ENCODE measurements around the gene BTC. TPM values are rescaled to one million over a fixed set of nuclear protein-coding genes. Genes with fewer than 3 reads are reported as not detected.

Gene BTC
- total and polyA plus RNA-seq, 2 donors (not counting 1 experiment from before 2014, with no cell fraction given) = not detected

- Mint-ChIP-seq H3K4me1 (no peaks in the 10 kb centered on the region), H3K27ac (no peak overlapping the region), H3K9me3 (ENCODE audit: insufficient read depth) (no peaks in the 10 kb centered on the region), H3K4me3 (no peak overlapping the region), H3K27me3 (peaks cover 24% of the 10 kb centered on the region)
- ChIA-PET POLR2A (no interaction called here), CTCF (no interaction called here)
- intact Hi-C loops (cut with micrococcal nuclease) = no loop called here
- Histone ChIP-seq H3K36me3 (replicated peaks in 1 of 2; ENCODE audit: control extremely low read depth in 1 of 2, control insufficient read depth in 1 of 2, extremely low read depth in 1 of 2, insufficient read depth in 2 of 2, low read length in 1 of 2) (no peaks in the 10 kb centered on the region), H3K4me1 (ENCODE audit: control insufficient read depth in 2 of 2, insufficient read depth in 2 of 2, low read length in 2 of 2) (no peaks in the 10 kb centered on the region), H3K79me2 (ENCODE audit: control insufficient read depth, insufficient read depth, low read length) (no peaks in the 10 kb centered on the region), H3K9ac (ENCODE audit: low read length) (no peak overlapping the region), H3K4me2 (replicated peaks; ENCODE audit: low read depth, low read length, poor library complexity, severe bottlenecking) (no peak overlapping the region), H4K20me1 (ENCODE audit: control insufficient read depth, insufficient read depth, low read length, poor library complexity, severe bottlenecking) (no peaks in the 10 kb centered on the region), H3K27me3 (replicated peaks in 1 of 4; ENCODE audit: control extremely low read depth in 1 of 4, control insufficient read depth in 3 of 4, insufficient read depth in 4 of 4, low read length in 3 of 4) (peaks cover 0 to 3% (median 0%) of the 10 kb centered on the region in 4 experiments), H3K9me3 (ENCODE audit: control extremely low read depth in 1 of 3, control insufficient read depth in 2 of 3, insufficient read depth in 1 of 3, low read length in 2 of 3) (no peaks in the 10 kb centered on the region), H3K27ac (ENCODE audit: low read length in 2 of 2) (no peak overlapping the region), H2AFZ (ENCODE audit: insufficient read depth, low read depth, low read length, poor library complexity, severe bottlenecking) (no peak overlapping the region), H3K4me3 (ENCODE audit: control extremely low read depth in 1 of 5, extremely low read depth in 1 of 5, insufficient read depth in 1 of 5, low read depth in 2 of 5, low read length in 4 of 5) (no peak overlapping the region)
- 50% methylated on average over 1 of the region's 1 CpG for WGBS (ENCODE audit: insufficient coverage)
- DNase-seq (no peak), ATAC-seq (ENCODE audit: low read depth) (no peak)
- TF ChIP-seq CTCF (IDR thresholded peaks at IDR 0.05) = no peak
- TF ChIP-seq EZH2 (IDR thresholded peaks at IDR 0.05; ENCODE audit: borderline replicate concordance, insufficient read depth, low read depth, low read length, poor library complexity, severe bottlenecking) = no peak
These were observed 28.9 kb upstream of the BTC start for GRCh38 chr4:74823194-74823593.

GRCh38 chr4:74822603-74823002 lies 28.3 kb upstream of the BTC start:
- no peaks in the 10 kb centered on the region for H3K4me1 Mint-ChIP-seq
- H3K79me2 ChIP-seq (ENCODE audit: control insufficient read depth, insufficient read depth, low read length) = no peaks in the 10 kb centered on the region
- no peak overlapping the region for H3K4me3 ChIP-seq (ENCODE audit: control extremely low read depth in 1 of 5, extremely low read depth in 1 of 5, insufficient read depth in 1 of 5, low read depth in 2 of 5, low read length in 4 of 5)
- no peaks in the 10 kb centered on the region for H3K9me3 Mint-ChIP-seq (ENCODE audit: insufficient read depth)
- no CpG with 5 or more reads among the region's 2 CpGs for WGBS (ENCODE audit: insufficient coverage)
- no peaks in the 10 kb centered on the region for H3K36me3 ChIP-seq (replicated peaks in 1 of 2; ENCODE audit: control extremely low read depth in 1 of 2, control insufficient read depth in 1 of 2, extremely low read depth in 1 of 2, insufficient read depth in 2 of 2, low read length in 1 of 2)
- DNase-seq = no peak
- no peaks in the 10 kb centered on the region for H3K4me1 ChIP-seq (ENCODE audit: control insufficient read depth in 2 of 2, insufficient read depth in 2 of 2, low read length in 2 of 2)
- intact Hi-C loops (cut with micrococcal nuclease) = no loop called here
- ChIA-PET CTCF (no interaction called here), POLR2A (no interaction called here)
- no peaks in the 10 kb centered on the region for H3K9me3 ChIP-seq (ENCODE audit: control extremely low read depth in 1 of 3, control insufficient read depth in 2 of 3, insufficient read depth in 1 of 3, low read length in 2 of 3)
- H3K9ac ChIP-seq (ENCODE audit: low read length) = no peak overlapping the region
- no peak for ATAC-seq (ENCODE audit: low read depth)
- no peak overlapping the region for H3K27ac Mint-ChIP-seq
- no peak overlapping the region for H2AFZ ChIP-seq (ENCODE audit: insufficient read depth, low read depth, low read length, poor library complexity, severe bottlenecking)
- H3K27me3 Mint-ChIP-seq = peaks cover 24% of the 10 kb centered on the region
- H3K27ac ChIP-seq (ENCODE audit: low read length in 2 of 2) = no peak overlapping the region
- no peak overlapping the region for H3K4me3 Mint-ChIP-seq
- H3K4me2 ChIP-seq (replicated peaks; ENCODE audit: low read depth, low read length, poor library complexity, severe bottlenecking) = no peak overlapping the region
- no peaks in the 10 kb centered on the region for H4K20me1 ChIP-seq (ENCODE audit: control insufficient read depth, insufficient read depth, low read length, poor library complexity, severe bottlenecking)
- TF ChIP-seq CTCF (IDR thresholded peaks at IDR 0.05) (no peak), EZH2 (IDR thresholded peaks at IDR 0.05; ENCODE audit: borderline replicate concordance, insufficient read depth, low read depth, low read length, poor library complexity, severe bottlenecking) (no peak)
- H3K27me3 ChIP-seq (replicated peaks in 1 of 4; ENCODE audit: control extremely low read depth in 1 of 4, control insufficient read depth in 3 of 4, insufficient read depth in 4 of 4, low read length in 3 of 4) = peaks cover 0 to 3% (median 0%) of the 10 kb centered on the region in 4 experiments
